ENCODE results near the gene OR52A1. TPM values are rescaled to one million over a fixed set of nuclear protein-coding genes. Genes with fewer than 3 reads are reported as not detected.

OR52A1 gene
- total and polyA plus RNA-seq, 2 of the 4 experiments (the other 2 are of a cell fraction): not detected

DNA sequence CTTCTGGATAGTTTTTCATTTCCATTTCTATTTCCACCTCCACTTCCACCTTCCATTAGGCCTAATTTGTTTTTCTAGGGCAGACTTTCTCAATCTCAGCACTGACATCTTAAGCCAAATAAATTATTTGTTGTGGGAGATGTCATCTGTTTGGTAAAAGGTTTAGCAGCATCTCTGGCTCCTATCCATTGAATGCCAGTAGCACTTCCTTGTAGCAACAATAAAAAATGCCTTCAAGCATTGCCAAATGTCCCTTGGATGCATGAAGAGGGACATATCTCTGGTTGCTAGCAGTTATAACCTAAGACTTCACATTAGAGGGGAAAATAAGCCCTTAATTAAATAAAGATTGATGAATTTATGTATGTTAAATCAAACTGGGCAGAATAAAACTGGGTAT is 18.3 kb downstream of the OR52A1 start:
- CTCF ChIA-PET: no interaction called here
- H3K4me2 ChIP-seq (ENCODE audit: low read depth, low read length): no peak overlapping the region
- H3K36me3 ChIP-seq (ENCODE audit: control insufficient read depth, insufficient read depth, low read length): no peaks in the 10 kb centered on the region
- H4K5ac ChIP-seq (ENCODE audit: low read depth, low read length): no peak overlapping the region
- no peak overlapping the region for H4K8ac ChIP-seq (ENCODE audit: low read depth in 2 of 2, low read length in 2 of 2)
- no peak overlapping the region for H2AK9ac ChIP-seq (replicated peaks; ENCODE audit: low read depth, low read length, poor library complexity)
- TF ChIP-seq MAFK (IDR thresholded peaks at IDR 0.05; ENCODE audit: low read depth, low read length): no peak
- TF ChIP-seq MAZ (IDR thresholded peaks at IDR 0.05; ENCODE audit: borderline replicate concordance, low read depth, low read length): no peak
- TF ChIP-seq CHD1 (IDR thresholded peaks at IDR 0.05; ENCODE audit: low read depth, low read length): no peak
- TF ChIP-seq RCOR1 (IDR thresholded peaks at IDR 0.05; ENCODE audit: insufficient replicate concordance, low read length): no peak
- no peak for TF ChIP-seq NFE2L2 (IDR thresholded peaks at IDR 0.05; ENCODE audit: low read depth, low read length)
- TF ChIP-seq BHLHE40 (IDR thresholded peaks at IDR 0.05; ENCODE audit: low read depth, low read length): no peak
- no peak for TF ChIP-seq RFX5 (IDR thresholded peaks at IDR 0.05; ENCODE audit: low read depth, low read length)
- TF ChIP-seq, protein P1, sequence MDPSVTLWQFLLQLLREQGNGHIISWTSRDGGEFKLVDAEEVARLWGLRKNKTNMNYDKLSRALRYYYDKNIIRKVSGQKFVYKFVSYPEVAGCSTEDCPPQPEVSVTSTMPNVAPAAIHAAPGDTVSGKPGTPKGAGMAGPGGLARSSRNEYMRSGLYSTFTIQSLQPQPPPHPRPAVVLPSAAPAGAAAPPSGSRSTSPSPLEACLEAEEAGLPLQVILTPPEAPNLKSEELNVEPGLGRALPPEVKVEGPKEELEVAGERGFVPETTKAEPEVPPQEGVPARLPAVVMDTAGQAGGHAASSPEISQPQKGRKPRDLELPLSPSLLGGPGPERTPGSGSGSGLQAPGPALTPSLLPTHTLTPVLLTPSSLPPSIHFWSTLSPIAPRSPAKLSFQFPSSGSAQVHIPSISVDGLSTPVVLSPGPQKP (IDR thresholded peaks at IDR 0.05; ENCODE audit: borderline replicate concordance, low read depth, low read length): no peak
- no peak for TF ChIP-seq MXI1 (IDR thresholded peaks at IDR 0.05; ENCODE audit: borderline replicate concordance, low read depth, low read length)
- no peak for TF ChIP-seq CEBPB (IDR thresholded peaks at IDR 0.05; ENCODE audit: low read depth, low read length)
- in situ Hi-C loops (cut with MboI; ENCODE audit: low sequenced_read_pairs) (no loop called here), dilution Hi-C loops (cut with HindIII; ENCODE audit: low sequenced_read_pairs, unreplicated experiment) (no loop called here), intact Hi-C loops (cut with micrococcal nuclease) (no loop called here)
- BruUV-seq (replicated peaks): no TSS peak
- no peaks in the 10 kb centered on the region for H4K20me1 ChIP-seq (ENCODE audit: insufficient read depth, low read length)
- DNase-seq: no peak
- H3K14ac ChIP-seq (replicated peaks; ENCODE audit: low read depth, low read length): no peak overlapping the region
- no peaks in the 10 kb centered on the region for H3K9me3 ChIP-seq (ENCODE audit: control insufficient read depth, insufficient read depth, low read length)
- H3K56ac ChIP-seq (ENCODE audit: extremely low read depth, insufficient read depth, low read length): no peak overlapping the region
- H2AFZ ChIP-seq (replicated peaks; ENCODE audit: low read length, poor library complexity): no peak overlapping the region
- H2BK20ac ChIP-seq (ENCODE audit: low read depth, low read length): no peak overlapping the region
- H3K18ac ChIP-seq (ENCODE audit: low read depth, low read length): no peak overlapping the region
- H3K27me3 ChIP-seq (ENCODE audit: control insufficient read depth, insufficient read depth, low read length): no peaks in the 10 kb centered on the region
- H2BK15ac ChIP-seq (ENCODE audit: low read depth, low read length): no peak overlapping the region
- no peaks in the 10 kb centered on the region for H3K79me1 ChIP-seq (ENCODE audit: low read depth in 1 of 2, low read length in 2 of 2)
- no peak overlapping the region for H4K91ac ChIP-seq (ENCODE audit: insufficient read depth, low read depth, low read length)
- no peak overlapping the region for H2BK120ac ChIP-seq (ENCODE audit: low read depth, low read length)
- H3K27ac ChIP-seq (ENCODE audit: insufficient read depth, low read length): no peak overlapping the region
- H2AK5ac ChIP-seq (ENCODE audit: low read depth, low read length): no peak overlapping the region
- POLR2A ChIA-PET (ENCODE audit: unreplicated experiment): no interaction called here
- no peak overlapping the region for H3K4ac ChIP-seq (ENCODE audit: low read depth, low read length)
- no peak overlapping the region for H3K4me3 ChIP-seq (ENCODE audit: insufficient read depth, low read depth, low read length)
- H3K4me1 ChIP-seq (ENCODE audit: control insufficient read depth, insufficient read depth, low read length): no peaks in the 10 kb centered on the region
- no peak overlapping the region for H3K23ac ChIP-seq (ENCODE audit: low read depth, low read length)
- no peak for ATAC-seq (ENCODE audit: low read depth)
- no peaks in the 10 kb centered on the region for H3K9me1 ChIP-seq (ENCODE audit: insufficient read depth, low read length)
- H3K9ac ChIP-seq (ENCODE audit: low read depth, low read length): no peak overlapping the region
- H2BK5ac ChIP-seq (ENCODE audit: low read depth, low read length, poor library complexity, severe bottlenecking): no peak overlapping the region
